D341Med (cell line): ENCODE measurements around the gene ARHGEF16.

Experiments
- DNase-seq: peaks from one replicate; pipeline ENCODE4 v3.0.0; 2012; ENCODE audit warnings: low spot score

Gene ARHGEF16

GRCh38 chr1:3438661-3439180, 15.7 kb upstream of the ARHGEF16 start:
- no peak for DNase-seq

DNA sequence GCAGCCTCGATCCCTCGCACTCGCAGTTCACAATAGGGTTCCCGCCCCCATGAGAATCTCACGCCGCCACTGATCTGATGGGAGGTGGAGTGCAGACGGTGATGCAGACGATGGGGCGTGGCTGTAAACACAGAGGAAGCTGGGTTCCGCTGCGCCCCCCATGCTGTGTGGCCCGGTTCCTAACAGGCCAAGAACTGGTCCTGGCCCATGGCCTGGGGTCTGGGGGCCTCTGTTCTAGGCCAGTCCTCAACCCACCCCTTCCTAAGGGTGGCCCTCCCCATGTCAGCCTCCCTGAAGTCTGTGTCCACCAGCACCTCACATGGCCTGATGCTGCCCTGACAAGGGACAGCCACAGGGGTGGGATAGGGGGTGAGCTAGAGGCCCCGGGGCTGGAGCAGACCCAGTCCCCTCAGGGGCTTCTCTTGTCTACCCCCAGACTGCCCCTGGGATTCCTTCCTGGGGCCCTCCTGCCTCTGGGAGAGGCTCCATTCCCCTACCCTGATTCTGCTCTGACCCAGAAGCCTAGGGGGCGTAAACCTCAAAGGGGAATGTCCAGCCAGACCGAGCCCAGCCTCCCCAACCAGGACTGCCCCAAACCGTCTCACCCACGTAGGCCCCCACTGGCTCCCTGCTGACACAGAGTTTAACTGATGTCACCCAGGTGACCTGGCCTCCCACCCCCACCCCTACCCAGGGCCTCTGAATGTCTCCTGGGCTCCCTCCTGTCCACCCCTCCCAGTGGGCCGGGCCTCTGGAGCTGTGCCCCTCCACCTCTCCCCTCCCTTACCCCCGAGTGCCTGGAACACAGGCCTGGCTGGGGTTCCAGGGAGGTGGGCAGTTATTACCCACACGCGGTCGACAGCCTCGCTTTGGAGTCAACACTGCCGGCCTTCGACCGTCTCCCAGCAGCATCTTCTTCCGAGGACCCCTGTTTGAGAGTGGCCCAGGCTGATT, 14.8 kb upstream of the ARHGEF16 start:
- DNase-seq: no peak

DNA sequence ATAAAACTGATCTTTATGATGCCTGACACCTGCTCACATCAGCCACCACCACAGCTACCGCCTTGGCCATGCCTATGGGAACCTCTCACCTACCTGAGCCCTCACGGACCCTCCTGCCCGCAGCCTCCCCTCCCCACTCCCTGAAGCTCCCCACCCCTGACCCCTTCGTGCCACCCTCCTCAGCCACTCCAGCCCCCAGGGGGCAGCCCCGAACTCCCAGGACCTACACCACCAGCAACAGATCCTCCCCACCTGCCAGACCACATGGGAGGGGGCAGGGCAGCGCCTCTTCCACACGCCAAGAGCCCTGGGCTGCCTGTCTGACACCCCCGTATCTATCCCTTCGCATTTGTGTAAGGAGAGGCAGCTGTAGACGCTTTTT, 14.2 kb upstream of the ARHGEF16 start:
- no peak for DNase-seq

GRCh38 chr1:3440711-3441409, 13.6 kb upstream of the ARHGEF16 start:
- DNase-seq: no peak

GRCh38 chr1:3441410-3441847, 13.0 kb upstream of the ARHGEF16 start:
- no peak for DNase-seq

DNA sequence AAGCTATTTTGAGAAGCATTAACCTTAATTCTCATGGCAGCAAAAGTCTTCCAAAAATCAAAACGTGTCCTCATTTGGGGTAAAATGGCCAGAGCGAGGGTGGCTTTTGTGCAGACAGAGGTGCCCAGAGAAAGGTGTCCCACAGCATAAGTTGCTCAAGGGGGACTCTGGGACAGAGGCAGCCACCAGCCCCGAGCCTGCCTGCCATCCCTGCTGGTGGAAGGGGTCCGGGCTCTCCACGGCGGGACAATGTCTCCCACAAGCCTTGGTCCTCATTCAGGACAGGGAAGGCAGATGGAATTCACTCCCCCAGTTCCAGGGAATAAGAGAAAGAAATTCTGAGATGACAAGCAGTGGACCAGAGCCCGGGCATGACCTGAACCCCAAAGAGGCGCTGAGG, 12.6 kb upstream of the ARHGEF16 start:
- DNase-seq: no peak

DNA sequence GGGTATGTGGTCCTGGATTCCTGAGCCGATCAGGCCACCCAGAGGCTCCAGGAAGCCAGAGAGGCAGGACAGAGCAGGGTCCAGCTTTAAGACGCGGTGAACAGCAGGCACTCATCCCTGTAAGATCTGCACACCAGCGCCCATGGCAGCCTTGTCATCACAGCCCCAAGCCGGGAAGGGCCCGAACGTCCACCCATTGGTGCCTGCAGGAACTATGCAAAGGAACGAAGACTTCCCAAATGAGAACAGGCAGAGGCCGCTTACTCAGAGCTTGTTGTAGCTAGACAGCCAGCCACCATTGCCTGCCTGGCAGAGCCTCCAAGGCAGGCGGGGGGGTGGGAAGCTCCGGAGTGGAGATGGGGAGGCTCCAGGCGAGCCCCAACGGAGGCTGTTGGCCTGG, 12.1 kb upstream of the ARHGEF16 start:
- no peak for DNase-seq

DNA sequence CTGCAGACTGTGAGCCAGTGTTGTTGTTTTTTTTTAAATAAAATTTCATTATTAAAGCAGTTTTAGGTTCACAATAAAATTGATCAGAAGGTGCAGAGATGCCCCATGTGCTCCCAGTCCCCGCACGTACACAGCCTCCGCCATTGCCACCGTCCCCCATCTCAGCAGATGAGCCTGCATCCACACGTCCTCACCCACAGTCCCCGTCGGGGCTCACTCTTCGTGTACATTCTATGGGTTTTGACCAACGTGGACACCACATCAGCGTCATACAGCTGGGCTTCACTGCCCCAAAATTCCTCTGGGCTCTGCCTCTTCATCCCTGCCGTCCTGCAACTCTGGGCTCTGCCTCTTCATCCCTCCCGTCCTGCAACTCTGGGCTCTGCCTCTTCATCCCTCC, 11.6 kb upstream of the ARHGEF16 start:
- no peak for DNase-seq

DNA sequence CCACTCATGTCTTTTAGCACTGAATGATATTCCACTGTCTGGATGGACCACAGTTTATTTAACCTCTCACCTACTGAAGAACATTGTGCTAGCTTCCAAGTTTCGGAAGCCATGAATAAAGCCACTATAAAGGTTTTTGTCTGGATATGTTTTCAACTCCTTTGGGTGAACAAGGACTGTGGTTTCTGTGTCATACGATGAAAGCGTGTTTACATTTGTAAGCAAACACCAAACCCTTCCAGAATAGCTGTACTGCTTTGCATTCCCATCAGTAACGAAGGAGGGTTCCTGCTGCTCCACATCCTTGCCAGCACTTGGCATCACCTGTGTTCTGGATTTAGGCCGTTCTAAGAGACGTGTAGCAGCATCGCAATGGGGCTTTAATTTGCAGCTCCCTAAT, 10.7 kb upstream of the ARHGEF16 start:
- no peak for DNase-seq

DNA sequence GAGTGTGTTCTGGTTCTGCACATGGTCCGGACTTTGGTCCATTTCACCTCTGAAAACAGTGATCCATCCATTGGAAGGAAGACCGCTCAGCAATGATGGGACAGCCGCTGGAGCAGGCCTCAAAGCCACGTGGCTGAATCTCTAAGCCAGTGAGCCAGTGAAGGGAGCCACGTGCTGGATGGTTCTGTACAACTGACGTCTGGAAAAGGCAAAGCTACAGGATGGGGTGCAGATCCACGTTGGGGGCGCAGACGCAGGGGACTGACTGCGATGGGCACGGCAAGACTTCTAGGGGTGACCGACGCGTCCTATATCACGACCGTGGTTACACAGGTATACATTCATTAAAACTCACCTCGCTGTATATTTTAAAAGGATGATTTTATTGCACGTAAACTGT, 10.2 kb upstream of the ARHGEF16 start:
- DNase-seq: no peak

DNA sequence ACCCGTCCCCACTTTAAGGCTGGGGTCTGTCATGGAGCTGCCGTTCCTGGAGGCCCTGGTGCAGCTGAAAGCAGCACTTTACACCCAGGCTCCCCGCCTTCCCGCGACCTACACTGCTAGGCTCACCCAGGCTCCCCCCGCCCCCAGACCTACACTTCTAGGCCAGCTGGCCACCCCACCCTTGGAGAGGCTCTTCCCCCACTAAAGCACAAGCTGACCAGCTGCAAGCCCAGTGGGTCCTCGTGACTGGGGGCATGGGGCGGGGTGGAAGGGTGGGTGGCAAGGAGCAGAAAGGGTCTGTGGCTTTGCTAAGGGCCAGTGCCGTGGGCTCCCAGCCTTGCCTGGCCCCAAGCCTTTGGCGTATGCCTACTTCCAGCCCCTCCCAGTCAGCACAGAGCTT, 9.7 kb upstream of the ARHGEF16 start:
- no peak for DNase-seq

- no peak for DNase-seq
Observed at GRCh38 chr1:3450202-3450863, 4.1 kb upstream of the ARHGEF16 start.

- DNase-seq: no peak
Observed at GRCh38 chr1:3450983-3451382, 3.5 kb upstream of the ARHGEF16 start.

GRCh38 chr1:3451994-3452865, 2.2 kb upstream of the ARHGEF16 start:
- no peak for DNase-seq

DNA sequence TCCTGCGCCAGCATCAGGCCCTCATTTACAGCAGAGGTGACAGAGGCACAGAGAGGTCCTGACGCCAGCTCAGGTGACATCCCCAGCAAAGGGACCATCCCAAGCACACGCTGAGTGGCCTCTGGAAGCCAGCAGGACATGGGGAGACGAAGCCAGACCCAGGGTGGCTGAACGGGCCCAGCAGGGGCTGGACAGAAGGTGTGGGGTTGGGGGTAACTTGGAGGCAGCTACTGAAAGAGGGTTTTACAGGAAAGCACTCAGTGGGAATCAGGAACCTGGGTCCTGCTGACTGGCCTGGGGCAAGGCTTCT, 1.6 kb upstream of the ARHGEF16 start:
- DNase-seq: no peak

DNA sequence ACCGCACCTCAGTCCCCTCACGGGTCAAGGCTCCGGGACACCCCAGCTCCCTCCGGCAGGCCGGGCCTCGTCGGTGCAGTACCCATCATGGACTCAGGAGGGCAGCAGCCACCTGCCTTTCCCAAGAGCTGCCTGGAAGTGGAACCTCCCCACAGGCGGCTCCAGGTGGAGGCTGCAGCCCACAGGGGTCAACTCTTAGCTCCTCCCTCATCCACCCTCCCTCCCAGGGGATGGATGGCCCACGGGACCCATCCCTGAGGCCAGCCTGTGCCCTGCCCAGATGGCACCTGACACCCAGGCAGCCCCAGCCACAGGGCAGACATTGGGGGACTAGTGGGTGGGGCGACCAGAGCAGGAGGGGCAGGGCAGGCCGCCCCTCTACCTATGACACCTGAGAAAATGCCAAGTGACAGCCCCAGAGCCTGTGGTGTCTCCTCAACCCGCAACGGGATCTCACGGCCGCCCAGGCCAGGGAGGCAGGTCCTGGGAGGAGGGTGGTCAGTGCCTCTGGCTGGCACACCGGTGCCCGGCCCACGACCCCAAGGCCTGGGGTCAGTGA, 1.2 kb upstream of the ARHGEF16 start:
- peak; percentile 88 for DNase-seq

- DNase-seq: no peak
Observed at GRCh38 chr1:3454811-3455618, 550 bp downstream of the ARHGEF16 start.

DNA sequence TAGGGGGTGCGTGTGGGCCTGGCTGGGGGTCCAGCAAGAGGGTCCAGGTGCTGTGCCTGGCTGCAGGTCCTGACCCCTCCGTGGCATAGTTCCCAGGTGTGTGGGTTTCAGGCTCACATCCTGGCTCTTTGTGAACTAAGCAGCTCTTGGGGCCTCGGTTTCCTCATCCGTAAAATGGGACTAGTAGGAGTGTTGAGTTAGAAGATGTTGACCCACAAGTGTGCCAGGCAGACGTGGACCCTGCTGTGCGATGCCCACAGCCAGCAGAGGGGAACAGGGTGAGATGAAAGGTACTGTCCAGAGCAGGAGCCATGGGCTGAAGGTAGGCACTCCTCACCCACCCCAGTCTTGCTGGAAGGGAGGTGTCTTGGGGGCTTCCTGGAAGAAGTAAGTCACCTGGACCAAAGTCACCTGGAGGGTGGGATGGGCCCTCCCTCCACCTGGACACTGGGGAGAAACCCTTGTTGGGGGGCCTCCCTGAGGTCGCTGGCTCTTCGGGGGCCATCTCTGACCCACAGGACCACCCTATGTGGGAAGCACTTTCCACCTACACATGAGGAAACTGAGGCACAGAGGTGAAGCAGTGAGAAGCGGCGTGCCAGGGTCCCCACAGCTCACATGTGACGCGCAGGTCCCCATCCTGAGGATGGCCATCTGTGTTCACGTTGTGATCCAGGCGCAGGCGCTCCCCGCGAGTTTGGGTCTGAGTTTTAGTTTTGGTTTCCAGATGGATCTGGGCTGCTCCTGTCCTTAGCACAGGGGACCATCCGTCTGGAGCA, 1.4 kb downstream of the ARHGEF16 start:
- no peak for DNase-seq

DNA sequence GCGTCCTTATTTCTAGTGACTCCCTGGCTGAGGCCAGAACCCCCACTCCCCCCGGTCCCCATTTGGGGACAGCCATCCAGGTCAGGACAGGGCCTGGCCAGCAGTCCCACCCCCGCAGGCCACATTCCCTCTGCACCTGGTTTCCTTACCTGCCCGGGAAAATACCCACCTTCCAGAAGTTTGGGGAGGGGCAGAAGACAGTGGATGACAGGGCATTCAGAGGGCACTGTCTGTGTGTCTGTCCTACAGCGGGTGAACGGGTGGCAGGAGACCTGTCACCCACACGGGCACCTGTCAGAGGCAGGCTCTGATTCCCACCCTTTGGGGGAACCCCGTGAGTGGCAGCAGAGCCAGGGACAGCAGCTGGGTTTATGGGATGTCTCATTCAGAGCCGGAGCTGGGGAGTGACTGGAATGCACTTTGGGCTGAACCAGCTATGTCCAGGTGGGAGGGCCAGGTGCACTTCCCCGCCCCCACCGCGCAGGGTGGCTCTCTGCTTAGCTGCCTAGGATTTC, 2.0 kb downstream of the ARHGEF16 start:
- no peak for DNase-seq
